Fibroblast of lung (primary cell): ENCODE measurements around the gene TCF15. TPM values are rescaled to one million over a fixed set of nuclear protein-coding genes. Genes with fewer than 3 reads are reported as not detected.
A peak's percentile ranks its signal among the peaks of the same experiment; 100 is the strongest.

Experiments
- DNase-seq, 2 donors: peaks; one replicate each; pipeline versions ENCODE4 v3.0.0 to v3.0.0-alpha.2; 2010; ENCODE audit warnings: low read depth in 2 of 2
- H2AFZ ChIP-seq: 2 replicates; pipeline ENCODE4 v1.5.1; 2012; ENCODE audit warnings: low read length, control low read depth, inconsistent platforms
- H3K27ac ChIP-seq: 2 replicates; pipeline ENCODE4 v1.5.1; 2011; ENCODE audit warnings: low read length, control low read depth; ENCODE audit not compliant: insufficient read depth
- H3K27me3 ChIP-seq: 2 replicates; pipeline ENCODE4 v1.5.1; 2011; ENCODE audit warnings: mild to moderate bottlenecking, low read length; ENCODE audit not compliant: control insufficient read depth, insufficient read depth
- H3K36me3 ChIP-seq: 2 replicates; pipeline ENCODE4 v1.5.1; 2011; ENCODE audit warnings: low read length; ENCODE audit not compliant: control insufficient read depth, insufficient read depth
- H3K4me1 ChIP-seq: 2 replicates; pipeline ENCODE4 v1.5.1; 2011; ENCODE audit warnings: low read length; ENCODE audit not compliant: control insufficient read depth, insufficient read depth; ENCODE audit errors: extremely low read depth
- H3K4me2 ChIP-seq: 2 replicates; pipeline ENCODE4 v1.5.1; 2011; ENCODE audit warnings: low read length, control low read depth; ENCODE audit not compliant: insufficient read depth; ENCODE audit errors: extremely low read depth
- H3K4me3 ChIP-seq, 4 experiments: fragments of 200-600 bp in 1 of 4; sonication (generic) in 1 of 4; replicated peaks in 1 of 4; 2 replicates each; pipeline ENCODE4 v1.5.1; 2011 to 2016; ENCODE audit warnings: low read length in 4 of 4, low read depth in 3 of 4, mild to moderate bottlenecking in 3 of 4, control low read depth in 2 of 4, inconsistent platforms in 1 of 4, mixed read lengths in 1 of 4; ENCODE audit not compliant: insufficient read depth in 1 of 4; ENCODE audit errors: control extremely low read depth in 1 of 4
- H3K79me2 ChIP-seq: 2 replicates; pipeline ENCODE4 v1.5.1; 2012; ENCODE audit warnings: mild to moderate bottlenecking, low read length, inconsistent platforms; ENCODE audit not compliant: control insufficient read depth, insufficient read depth
- H3K9ac ChIP-seq: 2 replicates; pipeline ENCODE4 v1.5.1; 2011; ENCODE audit warnings: mild to moderate bottlenecking, low read length, control low read depth; ENCODE audit not compliant: insufficient read depth
- H3K9me3 ChIP-seq: 2 replicates; pipeline ENCODE4 v1.5.1; 2012; ENCODE audit warnings: low read depth, low read length; ENCODE audit not compliant: control insufficient read depth, insufficient read depth
- H4K20me1 ChIP-seq: 2 replicates; pipeline ENCODE4 v1.5.1; 2011; ENCODE audit warnings: low read length; ENCODE audit not compliant: control insufficient read depth, insufficient read depth; ENCODE audit errors: extremely low read depth
- CTCF ChIP-seq, 2 donors: IDR thresholded peaks in 1 of 2; conservative IDR thresholded peaks in 1 of 2; 1 replicate in 1 of 2; 2 replicates in 1 of 2; pipeline ENCODE4 v1.5.1; 2011 to 2012; ENCODE audit warnings: low read length in 2 of 2, control low read depth in 1 of 2, inconsistent platforms in 1 of 2, low read depth in 1 of 2, mild to moderate bottlenecking in 1 of 2
- EZH2 ChIP-seq: IDR thresholded peaks from 2 replicates; pipeline ENCODE4 v1.5.1; 2012; ENCODE audit warnings: low read length, control low read depth, mild to moderate bottlenecking; ENCODE audit errors: missing control alignments
- polyA plus RNA-seq, 2 donors: library from polyadenylated mRNA; depleted of rRNA in 1 of 2; stranded (reverse) in 1 of 2; unstranded in 1 of 2; fragments of >200 nt; gene quantifications; 2 replicates each; pipeline ENCODE4 v1.2.1, GENCODE V29; 2011 to 2012; ENCODE audit warnings: missing spikeins in 1 of 2
- total RNA-seq: library from RNA; depleted of rRNA; stranded (reverse); fragments of >200 nt; gene quantifications from 2 replicates; pipeline ENCODE4 v1.2.1, GENCODE V29; 2014

TCF15 gene
- total and polyA plus RNA-seq, 2 donors (not counting 1 experiment from before 2014, with no cell fraction given): not detected

GRCh38 chr20:650954-651353 is 40.8 kb upstream of the TCF15 start:
- no peak for DNase-seq
- H3K27ac ChIP-seq: no peak overlapping the region
- H3K79me2 ChIP-seq: peaks cover 32% of the 10 kb centered on the region
- H3K9ac ChIP-seq: no peak overlapping the region
- H3K4me3 ChIP-seq: peak overlapping the region in 1 of 4 experiments; percentile 97
- H3K36me3 ChIP-seq: peaks cover 24% of the 10 kb centered on the region
- H3K27me3 ChIP-seq: no peaks in the 10 kb centered on the region
- no peaks in the 10 kb centered on the region for H4K20me1 ChIP-seq
- H2AFZ ChIP-seq: no peak overlapping the region
- H3K4me1 ChIP-seq: peaks cover 11% of the 10 kb centered on the region
- H3K4me2 ChIP-seq: no peak overlapping the region
- TF ChIP-seq CTCF (conservative IDR thresholded peaks at IDR 0.05 in 1 of 2, IDR thresholded peaks at IDR 0.05 in 1 of 2; ENCODE audit: low read depth in 1 of 2, low read length in 2 of 2): no peak
- no peak for TF ChIP-seq EZH2
- H3K9me3 ChIP-seq: no peaks in the 10 kb centered on the region

GRCh38 chr20:650281-650680 is 40.2 kb upstream of the TCF15 start:
- H3K9me3 ChIP-seq: no peaks in the 10 kb centered on the region
- no peak overlapping the region for H3K4me3 ChIP-seq
- H3K36me3 ChIP-seq: peaks cover 24% of the 10 kb centered on the region
- no peak overlapping the region for H3K9ac ChIP-seq
- H3K4me2 ChIP-seq: no peak overlapping the region
- H4K20me1 ChIP-seq: no peaks in the 10 kb centered on the region
- peaks cover 32% of the 10 kb centered on the region for H3K79me2 ChIP-seq
- H3K27ac ChIP-seq: no peak overlapping the region
- H3K4me1 ChIP-seq: peaks cover 11% of the 10 kb centered on the region
- no peak overlapping the region for H2AFZ ChIP-seq
- TF ChIP-seq CTCF (conservative IDR thresholded peaks at IDR 0.05 in 1 of 2, IDR thresholded peaks at IDR 0.05 in 1 of 2; ENCODE audit: low read depth in 1 of 2, low read length in 2 of 2) (no peak), EZH2 (no peak)
- H3K27me3 ChIP-seq: no peaks in the 10 kb centered on the region
- DNase-seq: no peak

- Histone ChIP-seq H3K27ac (no peak overlapping the region), H3K79me2 (peaks cover 28% of the 10 kb centered on the region), H4K20me1 (no peaks in the 10 kb centered on the region), H3K9ac (no peak overlapping the region), H3K4me1 (peaks cover 6% of the 10 kb centered on the region), H3K9me3 (no peaks in the 10 kb centered on the region), H3K4me3 (no peak overlapping the region), H3K4me2 (no peak overlapping the region), H3K27me3 (no peaks in the 10 kb centered on the region), H2AFZ (no peak overlapping the region), H3K36me3 (peaks cover 24% of the 10 kb centered on the region)
- TF ChIP-seq CTCF (conservative IDR thresholded peaks at IDR 0.05 in 1 of 2, IDR thresholded peaks at IDR 0.05 in 1 of 2; ENCODE audit: low read depth in 1 of 2, low read length in 2 of 2) (no peak), EZH2 (no peak)
- DNase-seq: no peak
Observed at GRCh38 chr20:647479-648019, 37.4 kb upstream of the TCF15 start.
